Transverse colon (tissue), 4 donors: ENCODE results near the gene MAN2C1.
"Not testable (repeated sequence)": the region's sequence is repeated elsewhere in the genome, so short reads cannot be mapped to it uniquely, and the experiment has no call there.

Source experiments
- CTCF ChIP-seq, 5 experiments: fragments of 200-600 bp in 3 of 5; fragments of 450-650 bp in 2 of 5; sonication (generic) in 3 of 5; IDR thresholded peaks; 1 replicate in 2 of 5; 2 replicates in 3 of 5; pipeline ENCODE4 v1.5.1; 2016 to 2017; ENCODE audit warnings: antibody characterized with exemption in 5 of 5, inconsistent platforms in 3 of 5, mild to moderate bottlenecking in 2 of 5, moderate library complexity in 1 of 5
- POLR2A ChIP-seq: fragments of 450-650 bp; IDR thresholded peaks from one replicate; pipeline ENCODE4 v1.6.1; 2016; ENCODE audit warnings: antibody characterized with exemption, mild to moderate bottlenecking, moderate library complexity
- POLR2AphosphoS5 ChIP-seq, 3 donors: sonication (generic); formaldehyde crosslinking; IDR thresholded peaks; one replicate each; pipeline ENCODE4 v1.6.1; 2016; ENCODE audit warnings: antibody characterized with exemption in 3 of 3

DNA sequence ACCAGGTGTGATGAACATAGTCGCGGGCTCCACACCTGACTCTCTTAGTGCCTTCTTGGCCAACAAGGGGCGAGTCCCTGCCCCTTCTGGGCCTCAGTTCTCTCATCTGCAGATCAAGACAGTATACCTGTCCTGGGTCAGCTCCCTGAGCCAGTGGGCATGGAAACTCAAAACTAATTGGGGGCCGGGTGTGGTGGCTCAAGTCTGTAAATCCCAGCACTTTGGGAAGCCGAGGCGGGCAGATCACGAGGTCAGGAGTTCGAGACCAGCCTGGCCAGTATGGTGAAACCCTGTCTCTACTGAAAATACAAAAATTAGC, 19.1 kb downstream of the MAN2C1 start:
- TF ChIP-seq CTCF (IDR thresholded peaks at IDR 0.05); POLR2AphosphoS5 (IDR thresholded peaks at IDR 0.05); POLR2A: not testable (repeated sequence)
